OCI-LY3 (cell line): Measurements from ENCODE around the gene GAS7.

Experiments
- CTCF ChIP-seq: fragments of 200-600, 300-600 bp; sonication (generic); IDR thresholded peaks from 2 replicates; pipeline ENCODE4 v1.5.1; 2014; ENCODE audit warnings: antibody characterized with exemption, low read length, low read depth
- EZH2phosphoT487 ChIP-seq: fragments of 200-600 bp; shearing (Covaris generic); IDR thresholded peaks from 2 replicates; pipeline ENCODE4 v1.6.1; 2018; ENCODE audit warnings: antibody characterized with exemption, mixed run types, low read depth

GRCh38 chr17:9911089-9911488, 287.3 kb downstream of the GAS7 start:
- TF ChIP-seq CTCF (no peak), EZH2phosphoT487 (no peak)
